CD4-positive, alpha-beta T cell (primary cell): ENCODE data around the gene MAN1C1. TPM values are rescaled to one million over a fixed set of nuclear protein-coding genes. Genes with fewer than 3 reads are reported as not detected.

Experiments
- ATAC-seq: fragments of 200-7000 bp; cut with Tn5 transposase; one replicate; pipeline ENCODE4 v1.10.0; 2022; ENCODE audit warnings: mild to moderate bottlenecking; ENCODE audit not compliant: poor library complexity
- CTCF ChIA-PET: fragments of 350-600 bp; sonication (Branson Sonifier 250); formaldehyde crosslinking; loops from one replicate; lab custom pipeline; 2021; ENCODE audit warnings: antibody characterized with exemption, inconsistent platforms; lab: Charles Lee
- POLR2A ChIA-PET: fragments of 350-600 bp; sonication (Branson Sonifier 250); formaldehyde crosslinking; loops from one replicate; lab custom pipeline; 2021; ENCODE audit warnings: antibody characterized with exemption, inconsistent platforms; lab: Charles Lee
- DNase-seq, 14 experiments: peaks; one replicate each; pipeline ENCODE4 v3.0.0-alpha.2; 2013 to 2020; ENCODE audit warnings: mixed read lengths in 2 of 14
- H3K27ac ChIP-seq, 2 donors: one replicate each; pipeline versions ENCODE4 v1.5.1 to v1.7.0; 2013; ENCODE audit warnings: low read length in 2 of 2, low read depth in 1 of 2, mild to moderate bottlenecking in 1 of 2
- H3K27me3 ChIP-seq, 2 experiments: 1 replicate in 1 of 2; 2 replicates in 1 of 2; pipeline versions ENCODE4 v1.6.1 to v1.7.0; 2013; ENCODE audit warnings: low read length in 2 of 2, control low read depth in 1 of 2, mild to moderate bottlenecking in 1 of 2, moderate library complexity in 1 of 2; ENCODE audit not compliant: insufficient read depth in 2 of 2, control insufficient read depth in 1 of 2
- H3K36me3 ChIP-seq: one replicate; pipeline ENCODE4 v1.6.1; 2013; ENCODE audit warnings: low read length, control low read depth; ENCODE audit not compliant: insufficient read depth
- H3K4me1 ChIP-seq: one replicate; pipeline ENCODE4 v1.6.1; 2013; ENCODE audit warnings: low read length, control low read depth; ENCODE audit not compliant: insufficient read depth
- H3K4me3 ChIP-seq: one replicate; pipeline ENCODE4 v1.5.1; 2013; ENCODE audit warnings: mild to moderate bottlenecking, low read length, moderate library complexity
- H3K9me3 ChIP-seq, 2 experiments: 1 replicate in 1 of 2; 2 replicates in 1 of 2; pipeline versions ENCODE4 v1.6.1 to v1.7.0; 2013; ENCODE audit warnings: low read length in 2 of 2, mild to moderate bottlenecking in 2 of 2, control low read depth in 1 of 2, moderate library complexity in 1 of 2; ENCODE audit not compliant: control insufficient read depth in 1 of 2, insufficient read depth in 1 of 2
- H3K27ac Mint-ChIP-seq: one replicate; pipeline ENCODE4 v1.8.0; 2020; ENCODE audit warnings: mixed read lengths
- H3K27me3 Mint-ChIP-seq: one replicate; pipeline ENCODE4 v1.8.0; 2021; ENCODE audit warnings: mixed read lengths
- H3K36me3 Mint-ChIP-seq: one replicate; pipeline ENCODE4 v1.8.0; 2021; ENCODE audit warnings: low read depth, mixed read lengths
- H3K4me1 Mint-ChIP-seq: one replicate; pipeline ENCODE4 v1.8.0; 2021; ENCODE audit warnings: low read depth, mixed read lengths
- H3K4me3 Mint-ChIP-seq: one replicate; pipeline ENCODE4 v1.8.0; 2020; ENCODE audit warnings: mild to moderate bottlenecking, mixed read lengths
- H3K9me3 Mint-ChIP-seq: one replicate; pipeline ENCODE4 v1.8.0; 2020; ENCODE audit warnings: mixed read lengths
- CTCF ChIP-seq: fragments of 200-600 bp; IDR thresholded peaks from one replicate; pipeline ENCODE4 v1.8.0; 2022; ENCODE audit warnings: antibody characterized with exemption, mild to moderate bottlenecking
- intact Hi-C, 2 experiments: fragments of 100-400 bp; cut with DNase I in 1 of 2; cut with micrococcal nuclease in 1 of 2; formaldehyde crosslinking; loops; one replicate each; pipeline versions ENCODE4 v1.15.1 to v1.9.0; 2023 to 2025; cut with DNase I, micrococcal nuclease
- total RNA-seq, 174 experiments: library from RNA in 2 of 174; stranded (reverse) in 2 of 174; gene quantifications; one replicate each; pipeline ENCODE4 v1.2.3 and lab custom pipeline; 2021 to 2026

MAN1C1 gene
- total RNA-seq, 2 experiments from 2014 or later, result 44.4 to 46.9 TPM

GRCh38 chr1:25727088-25727487 lies 110.5 kb downstream of the MAN1C1 start:
- peaks cover 10% of the 10 kb centered on the region for H3K36me3 ChIP-seq
- ATAC-seq (no peak), DNase-seq (no peak)
- no peaks in the 10 kb centered on the region for H3K27me3 ChIP-seq
- Mint-ChIP-seq H3K36me3 (peaks cover 18% of the 10 kb centered on the region), H3K4me1 (peaks cover 90% of the 10 kb centered on the region), H3K4me3 (peak overlapping the region; percentile 38), H3K9me3 (no peaks in the 10 kb centered on the region), H3K27me3 (no peaks in the 10 kb centered on the region), H3K27ac (peak overlapping the region; percentile 74)
- H3K27ac ChIP-seq, result no peak overlapping the region
- H3K4me1 ChIP-seq, result peaks cover 77% of the 10 kb centered on the region
- no peaks in the 10 kb centered on the region for H3K9me3 ChIP-seq
- CTCF ChIA-PET, result no interaction called here
- intact Hi-C loops, result no loop called here
- H3K4me3 ChIP-seq, result no peak overlapping the region
- POLR2A ChIA-PET, result interaction anchor here (0.6 kb wide), 1 partner anchor 103 kb away, joined by 3 read pairs; no protein-coding TSS in a partner anchor
- TF ChIP-seq CTCF, result no peak

GRCh38 chr1:25727635-25728286 lies 111.2 kb downstream of the MAN1C1 start:
- POLR2A ChIA-PET, result no interaction called here
- no peaks in the 10 kb centered on the region for H3K27me3 ChIP-seq
- H3K27ac ChIP-seq, result no peak overlapping the region
- Mint-ChIP-seq H3K27ac (peak overlapping the region; percentile 74), H3K27me3 (no peaks in the 10 kb centered on the region), H3K36me3 (peaks cover 19% of the 10 kb centered on the region), H3K4me3 (no peak overlapping the region), H3K9me3 (no peaks in the 10 kb centered on the region), H3K4me1 (peaks cover 87% of the 10 kb centered on the region)
- no peaks in the 10 kb centered on the region for H3K9me3 ChIP-seq
- DNase-seq (no peak), ATAC-seq (no peak)
- no peak for TF ChIP-seq CTCF
- intact Hi-C loops, result no loop called here
- CTCF ChIA-PET, result no interaction called here
- peaks cover 80% of the 10 kb centered on the region for H3K4me1 ChIP-seq
- no peak overlapping the region for H3K4me3 ChIP-seq
- H3K36me3 ChIP-seq, result peaks cover 10% of the 10 kb centered on the region

GRCh38 chr1:25728301-25728935 lies 111.8 kb downstream of the MAN1C1 start:
- peak overlapping the region; percentile 74 for H3K27ac Mint-ChIP-seq
- CTCF ChIA-PET, result no interaction called here
- H3K27me3 Mint-ChIP-seq, result no peaks in the 10 kb centered on the region
- POLR2A ChIA-PET, result no interaction called here
- intact Hi-C loops, result no loop called here
- ATAC-seq, result no peak
- no peak overlapping the region for H3K4me3 ChIP-seq
- no peak for TF ChIP-seq CTCF
- no peak overlapping the region for H3K4me3 Mint-ChIP-seq
- H3K27ac ChIP-seq, result no peak overlapping the region
- DNase-seq, result no peak
- H3K27me3 ChIP-seq, result no peaks in the 10 kb centered on the region
- H3K9me3 ChIP-seq, result no peaks in the 10 kb centered on the region
- H3K36me3 Mint-ChIP-seq, result peaks cover 25% of the 10 kb centered on the region
- peaks cover 10% of the 10 kb centered on the region for H3K36me3 ChIP-seq
- peaks cover 74% of the 10 kb centered on the region for H3K4me1 ChIP-seq
- H3K4me1 Mint-ChIP-seq, result peaks cover 87% of the 10 kb centered on the region
- no peaks in the 10 kb centered on the region for H3K9me3 Mint-ChIP-seq
